Activated naive CD4-positive, alpha-beta T cell treated with anti-CD3 and anti-CD28 coated beads for 36 hours (primary cell): ENCODE measurements around the gene IGFBPL1. TPM values are rescaled to one million over a fixed set of nuclear protein-coding genes. Genes with fewer than 3 reads are reported as not detected.

Experiments used
- total RNA-seq, 2 experiments: library from RNA; stranded (reverse); gene quantifications; one replicate each; pipeline ENCODE4 v1.2.3, GENCODE V29; 2021

The IGFBPL1 gene
- total RNA-seq, 2 experiments from 2014 or later: 0.20 to 0.26 TPM

Other genes starting within 250 kb of the IGFBPL1 start
- gene ALDH1B1, start 31.8 kb downstream of the IGFBPL1 start, total RNA-seq: 10 to 100 TPM; 14.1 to 17.9 TPM
- 1 to 10 TPM; 6.1 to 8.1 TPM for gene ANKRD18A, start 196.1 kb upstream of the IGFBPL1 start, total RNA-seq